Fibroblast of lung (primary cell): ENCODE measurements around the gene INSIG2. TPM values are rescaled to one million over a fixed set of nuclear protein-coding genes. Genes with fewer than 3 reads are reported as not detected.

ENCODE experiments used
- DNase-seq, 2 donors: peaks; one replicate each; pipeline versions ENCODE4 v3.0.0 to v3.0.0-alpha.2; 2010; ENCODE audit warnings: low read depth in 2 of 2
- H2AFZ ChIP-seq: 2 replicates; pipeline ENCODE4 v1.5.1; 2012; ENCODE audit warnings: low read length, control low read depth, inconsistent platforms
- H3K27ac ChIP-seq: 2 replicates; pipeline ENCODE4 v1.5.1; 2011; ENCODE audit warnings: low read length, control low read depth; ENCODE audit not compliant: insufficient read depth
- H3K27me3 ChIP-seq: 2 replicates; pipeline ENCODE4 v1.5.1; 2011; ENCODE audit warnings: mild to moderate bottlenecking, low read length; ENCODE audit not compliant: control insufficient read depth, insufficient read depth
- H3K36me3 ChIP-seq: 2 replicates; pipeline ENCODE4 v1.5.1; 2011; ENCODE audit warnings: low read length; ENCODE audit not compliant: control insufficient read depth, insufficient read depth
- H3K4me1 ChIP-seq: 2 replicates; pipeline ENCODE4 v1.5.1; 2011; ENCODE audit warnings: low read length; ENCODE audit not compliant: control insufficient read depth, insufficient read depth; ENCODE audit errors: extremely low read depth
- H3K4me2 ChIP-seq: 2 replicates; pipeline ENCODE4 v1.5.1; 2011; ENCODE audit warnings: low read length, control low read depth; ENCODE audit not compliant: insufficient read depth; ENCODE audit errors: extremely low read depth
- H3K4me3 ChIP-seq, 4 experiments: fragments of 200-600 bp in 1 of 4; sonication (generic) in 1 of 4; replicated peaks in 1 of 4; 2 replicates each; pipeline ENCODE4 v1.5.1; 2011 to 2016; ENCODE audit warnings: low read length in 4 of 4, low read depth in 3 of 4, mild to moderate bottlenecking in 3 of 4, control low read depth in 2 of 4, inconsistent platforms in 1 of 4, mixed read lengths in 1 of 4; ENCODE audit not compliant: insufficient read depth in 1 of 4; ENCODE audit errors: control extremely low read depth in 1 of 4
- H3K79me2 ChIP-seq: 2 replicates; pipeline ENCODE4 v1.5.1; 2012; ENCODE audit warnings: mild to moderate bottlenecking, low read length, inconsistent platforms; ENCODE audit not compliant: control insufficient read depth, insufficient read depth
- H3K9ac ChIP-seq: 2 replicates; pipeline ENCODE4 v1.5.1; 2011; ENCODE audit warnings: mild to moderate bottlenecking, low read length, control low read depth; ENCODE audit not compliant: insufficient read depth
- H3K9me3 ChIP-seq: 2 replicates; pipeline ENCODE4 v1.5.1; 2012; ENCODE audit warnings: low read depth, low read length; ENCODE audit not compliant: control insufficient read depth, insufficient read depth
- H4K20me1 ChIP-seq: 2 replicates; pipeline ENCODE4 v1.5.1; 2011; ENCODE audit warnings: low read length; ENCODE audit not compliant: control insufficient read depth, insufficient read depth; ENCODE audit errors: extremely low read depth
- EZH2 ChIP-seq: IDR thresholded peaks from 2 replicates; pipeline ENCODE4 v1.5.1; 2012; ENCODE audit warnings: low read length, control low read depth, mild to moderate bottlenecking; ENCODE audit errors: missing control alignments
- polyA plus RNA-seq, 2 donors: library from polyadenylated mRNA; depleted of rRNA in 1 of 2; stranded (reverse) in 1 of 2; unstranded in 1 of 2; fragments of >200 nt; gene quantifications; 2 replicates each; pipeline ENCODE4 v1.2.1, GENCODE V29; 2011 to 2012; ENCODE audit warnings: missing spikeins in 1 of 2
- total RNA-seq: library from RNA; depleted of rRNA; stranded (reverse); fragments of >200 nt; gene quantifications from 2 replicates; pipeline ENCODE4 v1.2.1, GENCODE V29; 2014
- TF ChIP-seq, protein P1 (sequence below), 2 donors: IDR thresholded peaks in 1 of 2; conservative IDR thresholded peaks in 1 of 2; 1 replicate in 1 of 2; 2 replicates in 1 of 2; pipeline ENCODE4 v1.5.1; 2011 to 2012; ENCODE audit warnings: low read length in 2 of 2, control low read depth in 1 of 2, inconsistent platforms in 1 of 2, low read depth in 1 of 2, mild to moderate bottlenecking in 1 of 2

The INSIG2 gene
- total and polyA plus RNA-seq, 2 donors (not counting 1 experiment from before 2014, with no cell fraction given) = 9.9 to 31.1 TPM

DNA sequence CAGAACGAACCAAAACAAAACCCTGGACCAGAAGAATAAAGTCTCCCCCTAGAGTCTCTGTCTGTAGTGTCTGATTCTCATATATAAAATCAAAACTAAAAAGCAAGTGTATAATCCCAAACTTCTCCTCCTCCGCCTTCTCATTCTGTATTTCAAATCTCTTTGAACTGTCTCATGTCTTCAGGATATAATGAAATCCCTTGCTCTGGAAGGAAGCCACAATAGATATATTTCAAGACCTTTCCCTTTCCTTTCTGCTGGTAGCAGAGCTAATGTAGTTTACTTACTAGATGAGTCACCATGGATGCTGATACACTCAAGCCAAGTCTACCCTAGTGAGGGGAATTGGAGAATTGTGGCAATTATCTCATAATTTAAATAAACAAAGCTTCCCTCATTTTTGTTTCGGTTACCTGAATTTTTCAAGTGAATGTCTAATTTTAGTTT, 40.9 kb upstream of the INSIG2 start:
- Histone ChIP-seq H3K79me2 (no peaks in the 10 kb centered on the region), H2AFZ (no peak overlapping the region), H3K4me1 (no peaks in the 10 kb centered on the region), H3K27ac (no peak overlapping the region), H4K20me1 (no peaks in the 10 kb centered on the region), H3K9ac (no peak overlapping the region), H3K9me3 (no peaks in the 10 kb centered on the region), H3K4me2 (no peak overlapping the region), H3K27me3 (peaks cover 7% of the 10 kb centered on the region), H3K36me3 (no peaks in the 10 kb centered on the region), H3K4me3 (no peak overlapping the region)
- TF ChIP-seq EZH2 = no peak
- TF ChIP-seq, protein P1, sequence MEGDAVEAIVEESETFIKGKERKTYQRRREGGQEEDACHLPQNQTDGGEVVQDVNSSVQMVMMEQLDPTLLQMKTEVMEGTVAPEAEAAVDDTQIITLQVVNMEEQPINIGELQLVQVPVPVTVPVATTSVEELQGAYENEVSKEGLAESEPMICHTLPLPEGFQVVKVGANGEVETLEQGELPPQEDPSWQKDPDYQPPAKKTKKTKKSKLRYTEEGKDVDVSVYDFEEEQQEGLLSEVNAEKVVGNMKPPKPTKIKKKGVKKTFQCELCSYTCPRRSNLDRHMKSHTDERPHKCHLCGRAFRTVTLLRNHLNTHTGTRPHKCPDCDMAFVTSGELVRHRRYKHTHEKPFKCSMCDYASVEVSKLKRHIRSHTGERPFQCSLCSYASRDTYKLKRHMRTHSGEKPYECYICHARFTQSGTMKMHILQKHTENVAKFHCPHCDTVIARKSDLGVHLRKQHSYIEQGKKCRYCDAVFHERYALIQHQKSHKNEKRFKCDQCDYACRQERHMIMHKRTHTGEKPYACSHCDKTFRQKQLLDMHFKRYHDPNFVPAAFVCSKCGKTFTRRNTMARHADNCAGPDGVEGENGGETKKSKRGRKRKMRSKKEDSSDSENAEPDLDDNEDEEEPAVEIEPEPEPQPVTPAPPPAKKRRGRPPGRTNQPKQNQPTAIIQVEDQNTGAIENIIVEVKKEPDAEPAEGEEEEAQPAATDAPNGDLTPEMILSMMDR (conservative IDR thresholded peaks at IDR 0.05 in 1 of 2, IDR thresholded peaks at IDR 0.05 in 1 of 2; ENCODE audit: low read depth in 1 of 2, low read length in 2 of 2) = no peak
- DNase-seq = peak; percentile 47 to 83

DNA sequence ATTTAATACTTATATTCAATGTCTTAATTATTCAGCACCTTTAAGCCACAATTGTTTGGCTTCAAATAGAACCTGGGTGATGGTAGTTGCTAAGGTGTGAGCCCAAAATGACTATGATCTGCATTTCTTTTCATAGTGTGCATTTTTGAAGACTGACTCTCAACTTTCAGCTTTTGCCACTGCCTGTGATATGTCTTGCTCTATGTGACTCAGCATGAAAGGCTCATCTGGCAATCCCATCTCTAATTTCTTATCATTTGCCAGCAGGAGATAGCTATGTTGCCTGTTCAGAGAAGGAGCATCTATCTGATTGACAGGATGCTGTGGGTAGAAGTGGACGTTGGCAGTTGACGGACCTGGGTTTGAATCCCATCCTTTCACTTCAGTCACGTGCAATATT, 39.9 kb upstream of the INSIG2 start:
- no peak for TF ChIP-seq EZH2
- TF ChIP-seq, protein P1 (conservative IDR thresholded peaks at IDR 0.05 in 1 of 2, IDR thresholded peaks at IDR 0.05 in 1 of 2; ENCODE audit: low read depth in 1 of 2, low read length in 2 of 2) = no peak

DNA sequence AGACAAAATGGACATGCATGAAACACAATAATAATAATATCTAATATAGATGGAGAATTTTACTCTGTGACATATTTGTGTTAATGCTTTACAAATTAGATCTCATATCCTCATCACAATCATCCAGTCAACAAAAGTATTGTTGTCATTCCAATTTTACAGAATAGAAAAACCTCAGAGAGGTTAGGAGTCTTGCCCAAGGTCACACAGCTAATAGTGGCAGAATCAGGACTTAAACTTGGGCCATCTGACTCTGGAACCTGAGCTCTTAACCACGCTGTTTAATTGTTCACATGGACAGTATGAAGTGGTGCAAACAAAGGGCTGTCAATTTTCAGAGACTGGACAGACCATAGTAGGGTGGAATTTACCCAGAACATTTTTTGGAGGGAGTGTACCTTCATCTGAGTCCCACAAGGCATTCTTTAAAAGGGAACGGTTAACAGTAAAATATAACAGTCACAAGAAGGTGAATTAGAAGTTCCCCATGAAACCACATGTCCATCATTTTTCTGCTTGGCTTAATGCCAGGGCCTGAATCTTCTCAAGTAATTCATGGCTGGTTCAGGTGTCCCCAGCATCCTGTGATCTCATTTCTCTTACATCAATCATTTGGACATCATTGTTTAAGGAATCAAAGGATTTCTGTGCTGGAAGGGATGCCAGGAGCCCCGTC, 39.0 kb upstream of the INSIG2 start:
- H3K9ac ChIP-seq = no peak overlapping the region
- H3K27ac ChIP-seq = no peak overlapping the region
- no peaks in the 10 kb centered on the region for H3K36me3 ChIP-seq
- DNase-seq = peak in 1 of 2 donors; percentile 33
- TF ChIP-seq EZH2 = no peak
- TF ChIP-seq, protein P1 (conservative IDR thresholded peaks at IDR 0.05 in 1 of 2, IDR thresholded peaks at IDR 0.05 in 1 of 2; ENCODE audit: low read depth in 1 of 2, low read length in 2 of 2) = no peak
- H3K4me3 ChIP-seq = no peak overlapping the region
- no peaks in the 10 kb centered on the region for H3K79me2 ChIP-seq
- H3K27me3 ChIP-seq = peaks cover 7% of the 10 kb centered on the region
- H3K4me2 ChIP-seq = no peak overlapping the region
- H4K20me1 ChIP-seq = no peaks in the 10 kb centered on the region
- H3K9me3 ChIP-seq = no peaks in the 10 kb centered on the region
- no peaks in the 10 kb centered on the region for H3K4me1 ChIP-seq
- H2AFZ ChIP-seq = no peak overlapping the region

More for the DNA sequence above, 39.9 kb upstream of the INSIG2 start:
- no peaks in the 10 kb centered on the region for H3K4me1 ChIP-seq
- no peaks in the 10 kb centered on the region for H3K79me2 ChIP-seq
- peaks cover 7% of the 10 kb centered on the region for H3K27me3 ChIP-seq
- no peak overlapping the region for H3K4me3 ChIP-seq
- DNase-seq = peak in 1 of 2 donors; percentile 38
- H3K36me3 ChIP-seq = no peaks in the 10 kb centered on the region
- no peaks in the 10 kb centered on the region for H4K20me1 ChIP-seq
- no peak overlapping the region for H2AFZ ChIP-seq
- no peaks in the 10 kb centered on the region for H3K9me3 ChIP-seq
- no peak overlapping the region for H3K4me2 ChIP-seq
- H3K27ac ChIP-seq = no peak overlapping the region
- H3K9ac ChIP-seq = no peak overlapping the region
